SK-N-DZ (cell line): Measurements from ENCODE around the gene RBMS1.
"Not testable (repeated sequence)": the region's sequence is repeated elsewhere in the genome, so short reads cannot be mapped to it uniquely, and the experiment has no call there.

ENCODE experiments used
- DNase-seq: peaks from one replicate; pipeline ENCODE4 v3.0.0-alpha.2; 2015; ENCODE audit warnings: low spot score

The RBMS1 gene

GRCh38 chr2:160471950-160472349 is 21.7 kb downstream of the RBMS1 start:
- DNase-seq = no peak

DNA sequence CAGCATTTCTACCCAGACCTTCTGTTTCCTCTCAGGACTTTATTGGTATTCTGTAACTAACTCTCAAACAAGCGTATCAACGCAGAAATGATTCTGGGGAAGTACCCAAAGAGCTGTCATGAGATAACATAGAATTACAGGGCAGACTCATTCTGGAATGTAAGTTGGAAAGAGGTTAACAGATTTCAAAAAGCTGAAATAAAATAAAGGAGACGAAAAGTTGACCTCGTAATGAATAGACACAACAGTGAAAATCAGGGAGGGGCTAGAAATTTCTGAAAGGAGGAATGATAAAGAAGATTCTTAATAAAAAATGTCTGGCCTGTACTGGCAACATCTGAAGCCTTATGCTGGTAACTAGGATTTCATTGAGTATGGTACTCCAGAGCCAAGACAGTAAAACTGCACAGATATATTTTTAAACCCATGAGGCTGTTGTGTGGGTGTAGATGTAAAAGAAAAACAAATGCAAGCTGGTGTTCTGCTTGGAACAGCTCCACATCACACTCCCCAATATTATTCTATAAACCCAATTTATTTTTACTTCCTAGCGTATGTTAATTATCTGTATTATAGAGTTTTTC is 23.9 kb downstream of the RBMS1 start:
- no peak for DNase-seq

DNA sequence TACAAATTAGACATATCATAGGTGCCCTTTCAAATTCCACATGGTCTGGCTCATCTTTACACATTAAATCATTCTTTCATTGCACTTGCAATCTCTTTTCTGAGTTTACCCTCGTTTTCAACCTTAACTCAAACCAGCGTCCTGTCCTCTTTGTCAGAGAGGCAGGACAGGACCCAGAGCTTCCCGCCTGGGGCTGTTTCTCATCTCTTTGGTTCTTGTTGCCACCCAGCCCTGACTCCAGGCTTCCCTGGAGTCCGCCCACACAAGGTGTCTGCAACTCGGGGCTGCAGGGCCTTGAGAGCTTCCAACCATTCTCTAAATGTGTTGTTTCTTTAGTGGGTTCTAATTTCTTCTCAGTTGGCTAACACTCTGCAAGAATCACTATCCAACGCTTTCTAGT is 24.4 kb downstream of the RBMS1 start:
- DNase-seq = no peak

DNA sequence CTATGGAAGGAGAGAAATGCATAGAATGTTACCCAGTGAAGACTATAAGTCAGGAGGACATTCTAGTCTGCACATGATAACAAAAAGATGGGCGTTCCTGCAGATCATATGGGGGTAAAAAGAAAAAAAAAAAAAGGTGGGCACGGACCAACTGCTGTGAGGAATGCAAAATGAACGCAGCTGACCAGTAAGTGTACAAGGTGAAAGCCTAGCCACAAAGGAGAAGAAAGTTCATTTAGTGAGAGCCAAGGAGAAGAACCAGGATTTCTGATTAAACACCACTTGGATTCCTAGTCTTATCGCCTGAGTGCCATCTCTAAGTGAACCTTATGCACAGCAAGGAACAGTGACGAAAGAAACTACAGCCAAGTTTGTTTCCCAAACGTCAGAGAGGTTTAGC is 26.5 kb downstream of the RBMS1 start:
- no peak for DNase-seq

DNA sequence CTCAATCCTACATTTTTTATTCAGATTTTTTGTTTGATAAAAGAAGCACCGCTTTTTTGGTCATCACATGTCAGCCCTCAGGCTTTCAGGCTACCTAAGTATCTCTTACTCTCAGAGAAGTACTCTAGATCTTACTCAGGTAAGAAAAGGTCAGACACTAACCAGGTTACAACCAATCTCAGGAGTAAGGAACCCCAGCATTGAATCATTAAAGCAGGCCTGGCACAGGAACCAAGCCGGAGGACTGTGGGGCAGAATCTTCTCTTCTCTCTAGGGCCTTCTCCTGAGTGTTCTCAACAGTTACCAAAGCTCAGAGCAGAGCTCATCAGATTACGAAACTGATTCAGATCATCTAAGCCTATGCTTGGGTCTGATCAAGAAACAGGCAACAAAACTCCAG is 28.2 kb downstream of the RBMS1 start:
- DNase-seq = no peak

GRCh38 chr2:160465002-160465401 is 28.6 kb downstream of the RBMS1 start:
- DNase-seq = no peak

DNA sequence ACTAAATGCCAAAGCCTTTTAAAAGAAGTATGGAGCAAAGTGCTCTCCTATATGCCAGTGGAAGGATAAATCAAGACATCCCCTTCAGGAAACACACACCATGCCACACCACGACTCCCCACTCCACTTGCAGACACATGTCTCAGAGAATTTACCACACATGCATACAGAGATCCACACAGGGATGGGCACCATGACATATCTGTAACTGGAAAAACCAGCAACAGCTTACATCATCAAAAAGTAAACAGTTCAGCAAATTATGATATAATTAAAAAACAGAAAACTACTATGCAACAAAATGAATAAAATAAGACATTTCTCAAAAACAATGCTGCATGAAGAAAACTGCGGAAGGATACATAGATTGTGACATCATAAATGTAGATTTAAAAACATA is 29.6 kb downstream of the RBMS1 start:
- DNase-seq = no peak

DNA sequence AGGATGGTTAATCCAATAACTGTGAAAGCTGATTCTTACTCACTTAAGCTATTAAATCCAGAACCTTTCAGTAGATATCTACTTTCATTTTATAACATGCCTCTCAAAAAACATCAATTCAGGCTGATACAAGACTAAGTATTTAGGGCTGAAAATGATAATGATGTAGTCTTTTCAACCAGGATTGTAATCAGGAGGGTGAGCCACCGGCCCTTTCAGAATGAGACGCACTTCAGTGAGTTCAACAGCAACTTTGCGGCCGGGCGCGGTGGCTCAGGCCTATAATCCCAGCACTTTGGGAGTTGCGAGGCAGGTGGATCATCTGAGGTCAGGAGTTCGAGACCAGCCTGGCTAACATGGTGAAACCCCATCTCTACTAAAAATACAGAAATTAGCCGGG is 30.4 kb downstream of the RBMS1 start:
- DNase-seq = no peak

DNA sequence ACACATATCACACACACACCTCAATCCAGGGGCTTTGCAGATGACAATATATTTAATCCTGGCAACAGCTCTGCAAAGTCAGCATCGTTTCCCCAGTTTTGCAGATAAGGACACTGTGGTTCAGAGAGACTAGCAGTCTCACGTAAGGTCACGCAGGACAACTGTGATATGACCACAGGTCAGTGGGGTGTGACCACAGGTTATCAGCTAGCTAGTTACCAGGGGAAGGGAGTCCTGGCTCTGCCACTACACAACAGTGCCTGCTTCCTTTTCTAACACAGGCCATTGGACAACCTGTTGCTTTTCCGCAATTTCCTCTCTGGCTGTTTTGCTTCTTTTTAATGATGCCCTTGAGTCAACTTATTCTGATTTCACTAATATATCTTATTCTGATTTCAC is 33.3 kb downstream of the RBMS1 start:
- DNase-seq = no peak

GRCh38 chr2:160459538-160460332 is 33.9 kb downstream of the RBMS1 start:
- DNase-seq = no peak

- no peak for DNase-seq
These were observed 34.7 kb downstream of the RBMS1 start for GRCh38 chr2:160458718-160459453.

DNA sequence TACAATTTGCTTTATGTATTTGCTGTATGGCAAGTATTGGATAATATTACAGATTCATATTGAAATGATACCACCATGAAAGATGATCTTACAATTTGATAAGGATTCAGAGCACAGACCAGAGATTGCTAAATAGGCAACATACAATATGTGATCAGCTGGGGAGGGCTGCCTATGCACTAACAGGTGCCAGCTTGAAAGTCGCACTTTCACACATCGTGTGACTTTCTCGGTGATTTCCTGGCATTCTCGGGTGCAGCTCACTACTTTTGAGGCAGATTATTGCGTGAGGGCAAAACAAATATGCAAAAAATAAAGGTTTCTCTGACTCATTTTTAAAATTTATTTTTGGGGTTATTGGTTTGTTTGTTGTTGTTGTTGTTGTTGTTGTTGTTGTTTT is 36.0 kb downstream of the RBMS1 start:
- no peak for DNase-seq

DNA sequence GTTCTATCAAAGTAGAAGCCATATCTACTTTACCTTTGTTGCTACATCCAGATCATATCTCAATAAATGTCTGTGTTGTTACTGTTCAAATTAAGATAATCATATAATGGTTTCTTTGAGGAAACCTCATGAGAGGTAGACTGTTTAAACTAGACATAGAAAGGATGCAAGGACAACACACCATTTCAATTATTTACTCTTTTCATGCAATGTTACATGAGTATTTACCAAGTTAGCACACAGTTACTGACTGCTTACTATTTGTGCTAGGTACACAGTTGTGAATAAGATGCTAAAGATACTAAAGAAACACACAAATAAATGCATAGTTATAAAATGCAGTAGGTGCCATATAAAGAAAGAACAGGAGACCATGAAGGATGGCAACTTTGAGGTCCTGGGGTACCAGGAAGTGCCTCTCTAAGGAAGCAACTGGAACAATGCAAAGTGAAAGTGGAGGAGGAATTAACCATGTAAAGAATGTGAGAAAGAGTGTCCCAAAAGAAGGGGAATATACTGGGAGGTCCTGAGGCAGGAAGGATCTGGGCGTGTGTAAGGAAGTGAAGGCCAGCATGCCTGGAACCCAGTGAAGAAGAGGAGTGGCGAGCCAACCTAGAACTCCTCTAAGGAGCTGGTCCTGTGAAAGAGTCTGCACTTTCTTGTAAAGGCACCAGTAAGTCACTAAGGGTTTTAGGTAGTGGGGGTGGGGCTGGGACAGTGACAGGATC is 39.4 kb downstream of the RBMS1 start:
- no peak for DNase-seq

GRCh38 chr2:160453111-160453820 is 40.3 kb downstream of the RBMS1 start:
- no peak for DNase-seq

DNA sequence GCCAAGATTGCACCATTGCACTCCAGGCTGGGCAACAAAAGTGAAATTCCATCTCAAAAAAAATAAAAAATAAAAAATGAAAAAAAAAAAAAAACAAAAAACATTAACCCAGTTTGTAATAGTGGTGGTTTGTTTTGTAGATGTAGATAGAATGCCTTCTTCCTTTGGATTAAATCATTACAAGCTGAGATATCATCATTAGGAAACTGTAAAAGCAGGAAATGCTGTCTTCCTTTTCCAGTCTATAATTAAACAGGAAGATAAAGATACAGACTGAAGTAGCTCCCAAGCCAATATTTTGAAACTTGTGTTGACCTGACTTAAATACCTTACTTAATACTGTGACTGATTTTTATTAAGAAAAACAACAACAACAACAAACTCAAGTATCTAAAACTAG is 43.1 kb downstream of the RBMS1 start:
- no peak for DNase-seq

DNA sequence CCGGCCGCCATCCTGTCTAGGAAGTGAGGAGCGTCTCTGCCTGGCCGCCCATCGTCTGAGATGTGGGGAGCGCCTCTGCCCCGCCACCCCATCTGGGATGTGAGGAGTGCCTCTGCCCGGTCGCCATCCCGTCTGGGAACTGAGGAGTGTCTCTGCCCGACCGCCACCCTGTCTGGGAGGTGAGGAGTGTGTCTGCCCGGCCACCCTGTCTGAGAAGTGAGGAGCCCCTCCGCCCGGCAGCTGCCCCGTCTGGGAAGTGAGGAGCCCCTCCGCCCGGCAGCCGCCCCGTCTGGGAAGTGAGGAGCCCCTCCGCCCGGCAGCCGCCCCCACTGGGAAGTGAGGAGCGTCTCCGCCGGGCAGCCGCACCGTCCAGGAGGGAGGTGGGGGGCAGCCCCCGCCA is 44.8 kb downstream of the RBMS1 start:
- not testable (repeated sequence) for DNase-seq

DNA sequence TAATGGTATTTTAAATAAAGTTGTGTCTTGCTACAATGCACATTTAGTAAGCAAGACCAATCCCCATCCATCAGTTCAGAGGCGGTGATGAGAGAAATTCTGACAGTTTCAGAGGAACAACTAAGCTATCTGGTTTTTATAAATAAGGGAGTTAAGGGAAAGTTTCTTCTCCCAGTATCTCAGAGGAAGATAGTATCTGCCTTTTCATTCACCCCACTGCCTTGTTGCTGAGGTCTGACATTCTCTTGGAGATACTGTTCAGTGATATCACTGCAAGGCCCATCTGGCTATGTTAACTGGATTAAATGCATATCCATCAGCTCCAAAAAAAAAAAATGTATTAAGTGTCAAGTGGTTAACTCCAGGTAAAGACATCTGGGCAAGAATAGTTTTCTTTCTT is 47.9 kb downstream of the RBMS1 start:
- DNase-seq = peak; percentile 69

- no peak for DNase-seq
These were observed 51.0 kb downstream of the RBMS1 start for GRCh38 chr2:160442603-160443002.

DNA sequence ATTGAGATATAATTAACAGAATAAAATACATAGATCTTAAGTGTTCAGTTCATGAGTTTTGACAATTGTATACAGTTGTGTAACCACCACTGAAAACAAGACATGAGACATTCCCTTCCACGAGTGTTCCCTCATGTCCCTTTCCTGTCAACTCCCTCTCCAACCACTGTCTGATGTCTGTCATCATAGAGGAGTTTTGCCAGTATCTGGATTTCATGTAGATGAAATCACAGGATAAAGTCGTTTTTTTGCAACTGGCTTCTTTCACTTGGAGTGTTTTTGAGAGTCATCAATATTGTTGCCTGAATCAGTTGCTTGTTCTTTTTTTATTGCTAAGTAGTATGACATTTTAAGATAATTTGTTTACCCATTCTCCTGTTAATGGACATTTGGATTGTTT is 52.7 kb downstream of the RBMS1 start:
- DNase-seq = peak; percentile 82

DNA sequence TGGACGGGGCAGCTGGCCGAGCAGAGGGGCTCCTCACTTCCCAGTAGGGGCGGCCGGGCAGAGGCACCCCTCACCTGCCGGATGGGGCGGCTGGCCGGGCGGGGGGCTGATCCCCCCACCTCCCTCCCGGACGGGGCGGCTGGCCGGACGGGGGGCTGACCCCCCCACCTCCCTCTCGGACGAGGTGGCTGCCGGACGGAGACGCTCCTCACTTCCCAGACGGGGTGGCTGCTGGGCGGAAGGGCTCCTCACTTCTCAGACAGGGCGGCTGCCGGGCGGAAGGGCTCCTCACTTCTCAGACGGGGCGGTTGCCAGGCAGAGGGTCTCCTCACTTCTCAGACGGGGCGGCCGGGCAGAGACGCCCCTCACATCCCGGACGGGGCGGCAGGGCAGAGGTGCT is 54.6 kb downstream of the RBMS1 start:
- DNase-seq = not testable (repeated sequence)

GRCh38 chr2:160437273-160437672 is 56.3 kb downstream of the RBMS1 start:
- DNase-seq = no peak
